ENCODE results near the gene MRM1. TPM values are rescaled to one million over a fixed set of nuclear protein-coding genes. Genes with fewer than 3 reads are reported as not detected.

MRM1 gene
- total and polyA plus RNA-seq, 9 of the 15 experiments (the other 6 are each of a cell fraction or from before 2014, with no cell fraction given) = 0.61 to 28.4 (median 21.5) TPM

DNA sequence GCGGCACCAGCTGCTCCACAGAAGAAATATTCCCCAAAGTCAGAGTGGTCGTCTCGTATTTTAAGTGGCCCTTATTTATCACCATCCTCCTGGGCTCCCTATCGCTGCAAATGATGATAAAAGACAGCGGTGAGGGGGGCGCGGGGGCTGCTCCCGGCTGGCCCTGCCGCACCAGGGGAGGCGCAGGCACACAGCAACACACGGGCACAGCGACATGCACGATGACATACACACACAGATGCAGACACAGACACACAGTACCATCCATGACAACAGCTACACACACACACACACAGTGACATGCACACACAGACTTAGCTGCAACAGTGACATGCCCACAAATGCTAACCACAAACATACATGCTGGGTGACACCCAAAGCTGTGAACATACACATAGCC lies 52.5 kb downstream of the MRM1 start (continued):
- no peak for TF ChIP-seq RBM22 (IDR thresholded peaks at IDR 0.05; ENCODE audit: low read depth, low read length, poor library complexity, severe bottlenecking)

- H3K79me2 ChIP-seq (ENCODE audit: control insufficient read depth, insufficient read depth, low read length) = no peaks in the 10 kb centered on the region
- peaks cover 0 to 19% of the 10 kb centered on the region in 2 experiments; a peak in 2 of 5 replicates for H3K4me1 ChIP-seq (replicated peaks in 1 of 2; ENCODE audit: control insufficient read depth in 2 of 2, insufficient read depth in 2 of 2, low read length in 2 of 2)
- peaks cover 4% of the 10 kb centered on the region; the same call in 1 of the 2 replicates for H4K20me1 ChIP-seq (replicated peaks; ENCODE audit: control insufficient read depth, insufficient read depth, low read length)
- POLR2A ChIA-PET = interaction anchor here (0.6 to 2.3 kb wide), 3 partner anchors 9 to 633 kb away, joined by 3 to 9 read pairs (median 3); no protein-coding TSS in a partner anchor
- peaks cover 7 to 56% of the 10 kb centered on the region in 2 experiments for H3K27me3 ChIP-seq (ENCODE audit: control insufficient read depth in 2 of 2, insufficient read depth in 2 of 2, low read length in 2 of 2)
- no peak for FAIRE-seq
- CTCF ChIA-PET (ENCODE audit: low intra/inter-chr PET ratio) = no interaction called here
- no peak overlapping the region for H3K9ac ChIP-seq (ENCODE audit: insufficient read depth in 1 of 2, low read depth in 2 of 2, low read length in 2 of 2)
- no peak for DNase-seq (ENCODE audit: extremely low read depth in 1 of 4, low spot score in 3 of 4)
- no peak overlapping the region for H3K4me3 ChIP-seq
- H2AFZ ChIP-seq (ENCODE audit: low read depth, low read length) = no peak overlapping the region
- intact Hi-C loops (cut with micrococcal nuclease) (no loop called here), in situ Hi-C loops (cut with MboI) (no loop called here)
- no peak overlapping the region for H3K4me2 ChIP-seq (ENCODE audit: insufficient read depth, low read length)
- 2% methylated on average over 7 of the region's 7 CpGs for WGBS (ENCODE audit: insufficient coverage, low coverage, missing lambda C conversion rate)
- ATAC-seq = no peak
- H3K27ac ChIP-seq (ENCODE audit: extremely low read depth, low read depth, low read length) = no peak overlapping the region
- no peaks in the 10 kb centered on the region for H3K36me3 ChIP-seq (ENCODE audit: control insufficient read depth, insufficient read depth, low read length)
- BruUV-seq (replicated peaks) = no TSS peak
- H3K9me1 ChIP-seq (ENCODE audit: control insufficient read depth, insufficient read depth, low read length) = no peaks in the 10 kb centered on the region
- no peaks in the 10 kb centered on the region for H3K9me3 ChIP-seq (replicated peaks; ENCODE audit: control insufficient read depth, insufficient read depth, low read depth, low read length)
- no peak for TF ChIP-seq TOE1 (IDR thresholded peaks at IDR 0.05; ENCODE audit: borderline replicate concordance)
- TF ChIP-seq TOE1 (CRISPR knock-in tag; IDR thresholded peaks at IDR 0.05; ENCODE audit: borderline replicate concordance, low read depth) = no peak
- TF ChIP-seq KDM1A (IDR thresholded peaks at IDR 0.05) = no peak
- TF ChIP-seq, protein P1, sequence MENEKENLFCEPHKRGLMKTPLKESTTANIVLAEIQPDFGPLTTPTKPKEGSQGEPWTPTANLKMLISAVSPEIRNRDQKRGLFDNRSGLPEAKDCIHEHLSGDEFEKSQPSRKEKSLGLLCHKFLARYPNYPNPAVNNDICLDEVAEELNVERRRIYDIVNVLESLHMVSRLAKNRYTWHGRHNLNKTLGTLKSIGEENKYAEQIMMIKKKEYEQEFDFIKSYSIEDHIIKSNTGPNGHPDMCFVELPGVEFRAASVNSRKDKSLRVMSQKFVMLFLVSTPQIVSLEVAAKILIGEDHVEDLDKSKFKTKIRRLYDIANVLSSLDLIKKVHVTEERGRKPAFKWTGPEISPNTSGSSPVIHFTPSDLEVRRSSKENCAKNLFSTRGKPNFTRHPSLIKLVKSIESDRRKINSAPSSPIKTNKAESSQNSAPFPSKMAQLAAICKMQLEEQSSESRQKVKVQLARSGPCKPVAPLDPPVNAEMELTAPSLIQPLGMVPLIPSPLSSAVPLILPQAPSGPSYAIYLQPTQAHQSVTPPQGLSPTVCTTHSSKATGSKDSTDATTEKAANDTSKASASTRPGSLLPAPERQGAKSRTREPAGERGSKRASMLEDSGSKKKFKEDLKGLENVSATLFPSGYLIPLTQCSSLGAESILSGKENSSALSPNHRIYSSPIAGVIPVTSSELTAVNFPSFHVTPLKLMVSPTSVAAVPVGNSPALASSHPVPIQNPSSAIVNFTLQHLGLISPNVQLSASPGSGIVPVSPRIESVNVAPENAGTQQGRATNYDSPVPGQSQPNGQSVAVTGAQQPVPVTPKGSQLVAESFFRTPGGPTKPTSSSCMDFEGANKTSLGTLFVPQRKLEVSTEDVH (IDR thresholded peaks at IDR 0.05; ENCODE audit: low read depth, partially characterized antibody) = no peak
- TF ChIP-seq, protein P2, sequence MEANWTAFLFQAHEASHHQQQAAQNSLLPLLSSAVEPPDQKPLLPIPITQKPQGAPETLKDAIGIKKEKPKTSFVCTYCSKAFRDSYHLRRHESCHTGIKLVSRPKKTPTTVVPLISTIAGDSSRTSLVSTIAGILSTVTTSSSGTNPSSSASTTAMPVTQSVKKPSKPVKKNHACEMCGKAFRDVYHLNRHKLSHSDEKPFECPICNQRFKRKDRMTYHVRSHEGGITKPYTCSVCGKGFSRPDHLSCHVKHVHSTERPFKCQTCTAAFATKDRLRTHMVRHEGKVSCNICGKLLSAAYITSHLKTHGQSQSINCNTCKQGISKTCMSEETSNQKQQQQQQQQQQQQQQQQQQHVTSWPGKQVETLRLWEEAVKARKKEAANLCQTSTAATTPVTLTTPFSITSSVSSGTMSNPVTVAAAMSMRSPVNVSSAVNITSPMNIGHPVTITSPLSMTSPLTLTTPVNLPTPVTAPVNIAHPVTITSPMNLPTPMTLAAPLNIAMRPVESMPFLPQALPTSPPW (CRISPR knock-in tag; IDR thresholded peaks at IDR 0.05) = no peak
- TF ChIP-seq SFPQ (IDR thresholded peaks at IDR 0.05; ENCODE audit: low read depth, low read length) = no peak
- no peak for TF ChIP-seq HMG20B (CRISPR knock-in tag; IDR thresholded peaks at IDR 0.05)
- TF ChIP-seq, protein P3, sequence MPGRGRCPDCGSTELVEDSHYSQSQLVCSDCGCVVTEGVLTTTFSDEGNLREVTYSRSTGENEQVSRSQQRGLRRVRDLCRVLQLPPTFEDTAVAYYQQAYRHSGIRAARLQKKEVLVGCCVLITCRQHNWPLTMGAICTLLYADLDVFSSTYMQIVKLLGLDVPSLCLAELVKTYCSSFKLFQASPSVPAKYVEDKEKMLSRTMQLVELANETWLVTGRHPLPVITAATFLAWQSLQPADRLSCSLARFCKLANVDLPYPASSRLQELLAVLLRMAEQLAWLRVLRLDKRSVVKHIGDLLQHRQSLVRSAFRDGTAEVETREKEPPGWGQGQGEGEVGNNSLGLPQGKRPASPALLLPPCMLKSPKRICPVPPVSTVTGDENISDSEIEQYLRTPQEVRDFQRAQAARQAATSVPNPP (IDR thresholded peaks at IDR 0.05; ENCODE audit: borderline replicate concordance, insufficient read depth, insufficient read length) = no peak
- TF ChIP-seq JUN (IDR thresholded peaks at IDR 0.05; ENCODE audit: borderline replicate concordance, low read depth, low read length) = no peak
- no peak for TF ChIP-seq JUN (CRISPR knock-in tag; IDR thresholded peaks at IDR 0.05; ENCODE audit: borderline replicate concordance)
Observed at GRCh38 chr17:36655726-36656125, 54.3 kb downstream of the MRM1 start.
